NCI-H2081 treated with DMSO at 0.1 percent for 48 hours (cell line): ENCODE results near the gene FRMPD1.

Experiments
- DNase-seq: peaks from one replicate; lab custom pipeline; 2025; lab: John Stamatoyannopoulos, UW

FRMPD1 gene

DNA sequence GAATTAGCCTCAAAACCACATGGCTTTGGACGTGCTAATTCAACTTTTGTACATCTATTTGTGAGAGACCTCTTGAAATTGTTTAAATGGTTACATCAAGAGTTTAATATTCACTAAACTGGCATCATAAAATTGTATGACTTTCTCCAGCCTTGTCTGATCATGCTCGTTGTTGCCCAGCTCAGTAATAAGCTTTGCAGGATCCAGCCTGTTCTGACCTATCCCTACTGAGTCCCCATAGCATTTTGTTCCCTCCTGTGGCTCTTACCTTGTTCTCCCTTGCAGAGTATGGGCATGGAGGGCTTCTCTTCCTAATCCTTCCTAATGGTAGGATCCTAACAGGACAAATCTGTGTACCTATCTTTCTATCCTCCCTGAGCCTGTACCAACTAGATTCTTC, 127.8 kb downstream of the FRMPD1 start:
- no peak for DNase-seq

DNA sequence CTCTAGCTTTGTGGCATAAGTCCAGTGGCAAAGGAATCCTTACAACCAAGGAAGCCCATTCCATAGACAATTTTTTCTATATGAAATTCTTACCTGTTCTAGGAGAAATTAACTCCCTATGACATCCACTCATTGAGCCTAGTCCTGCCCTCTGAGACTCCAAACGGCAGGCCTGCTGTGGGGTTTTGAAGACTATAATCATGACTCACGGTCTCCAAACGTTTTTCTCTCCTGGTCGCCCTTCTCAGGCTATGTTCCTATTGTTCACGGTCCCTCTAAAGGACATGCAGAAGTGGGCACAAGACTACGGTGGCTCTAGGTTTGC, 133.5 kb downstream of the FRMPD1 start:
- DNase-seq, result no peak

DNA sequence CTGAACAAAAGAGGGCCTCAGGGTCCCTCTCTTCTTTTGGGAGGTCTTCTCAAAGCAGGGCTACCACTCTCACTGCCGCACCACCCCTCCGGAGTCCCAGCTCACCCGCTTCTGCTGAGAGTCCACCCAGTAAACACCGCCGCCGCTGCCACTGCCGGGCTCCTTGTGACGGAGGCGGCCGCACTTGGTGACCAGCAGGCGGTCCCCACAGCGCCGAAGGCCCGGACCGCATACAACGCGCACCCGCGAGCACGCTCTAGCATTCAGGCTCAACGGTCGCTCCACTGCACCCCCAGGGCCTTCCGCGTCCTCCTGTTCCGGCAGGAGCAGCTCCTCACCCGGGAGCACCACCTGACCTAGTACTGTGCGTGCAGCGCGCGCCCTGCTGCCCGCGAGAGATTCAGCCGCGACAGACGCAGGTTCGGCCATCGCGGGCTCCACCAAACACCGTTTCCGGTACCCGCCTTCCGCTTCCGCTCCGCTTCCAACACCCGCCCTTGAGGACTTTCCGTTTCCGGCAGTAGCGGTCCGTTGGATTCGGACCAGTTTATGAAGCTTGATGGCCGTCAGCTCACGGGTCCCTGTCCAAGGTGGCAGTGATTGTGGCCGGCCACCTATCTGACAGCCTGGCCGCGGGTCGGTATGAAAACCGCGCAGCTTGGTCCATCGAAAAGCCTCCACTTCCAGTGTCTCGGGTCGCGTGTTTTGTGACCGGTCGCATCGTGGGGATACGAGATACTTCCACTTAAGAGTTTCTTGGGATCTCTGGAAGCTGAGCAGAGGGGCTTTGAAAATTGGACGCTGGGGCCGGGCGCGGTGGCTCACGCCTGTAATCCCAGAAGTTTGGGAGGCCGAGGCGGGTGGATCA, 134.1 kb downstream of the FRMPD1 start, which contains the start of gene EXOSC3:
Gene EXOSC3 (minus strand): TSS at position 449 of the 868 bp plus-strand sequence. CDS start 20 bp downstream, at position 429.
- peak; percentile 53 for DNase-seq

DNA sequence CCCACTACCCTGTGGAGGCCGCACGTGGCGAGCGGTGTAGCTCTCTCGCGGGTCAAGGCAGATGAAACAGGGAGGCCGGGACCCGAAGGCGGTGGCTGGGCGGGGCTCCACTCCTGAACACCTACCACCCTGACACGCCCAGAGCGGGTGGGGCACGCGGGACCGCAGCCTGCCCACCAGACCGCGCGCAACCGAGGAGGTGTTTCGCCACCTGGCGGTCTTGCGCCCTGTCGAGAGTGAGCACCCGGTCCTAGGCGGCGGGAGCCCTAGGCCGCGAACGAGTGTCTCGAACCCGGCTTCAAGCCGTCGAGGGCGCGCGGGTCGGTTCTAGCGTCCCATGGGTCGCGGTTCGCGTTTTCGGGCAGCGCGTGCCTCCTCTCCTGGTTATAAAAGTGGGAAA, 136.3 kb downstream of the FRMPD1 start:
- no peak for DNase-seq

DNA sequence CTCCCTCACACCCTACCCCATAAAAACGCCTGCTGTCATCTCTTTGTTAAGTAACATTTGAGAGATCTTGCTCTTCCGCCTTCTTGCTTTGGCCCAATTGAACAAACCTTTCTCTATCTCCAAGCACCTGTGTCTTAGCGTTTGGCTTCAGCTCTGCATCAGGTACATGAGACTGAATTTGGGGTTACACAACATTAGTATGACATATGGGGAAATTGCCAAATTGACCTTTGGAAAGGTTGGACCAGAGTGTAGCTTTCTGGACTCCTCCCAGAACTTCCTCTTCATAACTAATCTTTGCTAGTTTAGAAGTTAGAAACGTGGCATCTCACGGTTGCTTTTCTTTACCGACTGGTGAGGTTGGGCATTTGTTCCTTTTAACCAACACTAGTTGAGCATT, 137.6 kb downstream of the FRMPD1 start:
- no peak for DNase-seq

DNA sequence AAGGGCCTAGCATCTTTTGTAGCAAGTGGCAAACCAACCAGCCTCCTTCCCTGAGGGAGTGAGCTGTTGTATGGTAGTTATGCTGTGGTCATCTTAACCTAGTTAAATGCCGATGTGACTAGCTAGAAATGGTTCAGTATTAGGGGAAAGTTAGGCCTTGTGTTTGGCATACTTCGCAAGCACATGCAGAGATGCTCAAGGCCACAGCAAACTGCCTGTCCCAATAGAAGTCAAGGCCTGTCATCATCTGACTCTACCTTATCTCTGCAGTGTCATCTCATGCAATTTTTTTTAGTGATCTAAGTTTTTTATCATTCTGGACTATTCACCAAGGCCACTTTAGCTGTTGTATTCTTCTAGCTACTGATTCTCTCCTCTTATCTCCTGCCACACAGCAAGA, 139.3 kb downstream of the FRMPD1 start:
- DNase-seq, result no peak

DNA sequence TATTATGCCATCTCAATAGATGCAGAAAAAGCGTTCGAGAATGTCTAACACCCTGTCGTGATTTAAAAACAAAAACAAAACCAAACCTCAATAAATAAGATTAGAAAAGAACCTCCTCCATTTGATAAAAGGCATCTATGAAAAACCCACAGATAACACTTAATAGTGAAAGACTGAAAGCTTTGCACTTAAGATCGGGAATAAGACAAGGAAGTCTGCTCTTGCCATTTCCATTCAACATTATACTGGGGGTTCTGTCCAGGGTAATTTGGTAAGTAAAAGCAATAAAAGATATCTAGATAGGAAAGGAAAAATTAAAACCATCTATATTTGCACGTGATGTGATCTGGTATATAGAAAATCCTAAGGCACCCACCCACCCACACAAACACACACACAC, 141.4 kb downstream of the FRMPD1 start:
- no peak for DNase-seq

DNA sequence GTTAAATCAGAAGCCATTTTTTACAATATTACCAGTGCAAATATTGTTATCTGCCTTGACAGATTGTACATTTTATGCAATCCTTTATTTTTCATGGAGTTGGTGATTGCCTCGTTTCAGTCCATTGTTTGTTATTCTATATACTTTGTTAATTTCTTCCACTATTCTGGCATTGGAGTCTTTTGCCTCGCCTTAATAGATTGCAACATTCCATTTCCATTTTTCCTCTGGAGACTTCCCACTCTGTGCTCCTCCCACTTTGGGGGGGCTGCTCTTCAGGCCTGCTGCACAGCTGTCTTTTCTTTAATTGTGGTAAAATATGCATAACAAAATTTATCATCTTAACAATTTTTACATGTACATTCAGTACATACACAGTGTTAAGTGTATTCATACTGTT, 145.5 kb downstream of the FRMPD1 start:
- no peak for DNase-seq
